Activated CD8-positive, alpha-beta memory T cell treated with anti-CD3 and anti-CD28 coated beads for 24 hours (primary cell): ENCODE results near the gene NPRL2.

ENCODE experiments used
- DNase-seq: peaks from one replicate; pipeline ENCODE4 v3.0.0-alpha.2; 2020

Gene NPRL2

DNA sequence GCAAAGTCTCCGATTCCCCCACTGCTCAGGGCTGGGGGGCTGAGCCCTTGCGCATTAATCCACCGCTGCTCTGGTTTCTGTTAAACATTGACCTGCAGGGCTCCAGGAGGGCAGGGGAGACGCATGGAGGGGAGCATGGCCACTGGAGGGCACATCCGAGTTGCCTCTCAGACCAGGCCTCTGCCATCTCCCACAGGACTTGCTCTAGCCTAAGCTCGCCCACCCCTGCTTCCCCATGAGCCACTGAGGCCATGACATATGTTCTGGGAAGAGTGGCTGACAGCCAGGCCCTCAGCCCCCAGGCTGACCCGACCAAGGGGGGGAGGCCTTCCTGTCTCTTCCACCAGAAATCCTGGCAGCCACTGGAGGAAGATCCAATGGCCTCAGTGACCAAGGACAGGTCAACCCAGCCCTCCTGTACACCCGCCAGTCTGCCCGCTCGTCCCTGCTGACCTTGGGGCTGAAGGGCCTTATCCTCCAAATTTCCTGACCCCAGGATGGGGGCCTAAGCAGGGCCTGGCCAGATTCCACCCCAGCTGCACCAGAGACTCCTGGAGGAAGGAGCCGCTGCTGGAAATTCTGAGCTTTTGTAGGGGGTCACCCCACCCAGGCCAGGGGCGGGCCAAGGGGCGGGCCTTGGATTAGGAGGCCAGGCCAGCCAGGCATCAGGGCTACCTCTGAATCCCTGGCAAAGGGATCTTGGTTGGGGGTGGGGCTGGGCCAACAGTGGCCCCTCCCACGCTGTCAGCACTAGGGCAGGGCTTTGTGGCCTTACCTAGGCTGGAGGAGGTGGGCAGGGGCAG lies 47.4 kb downstream of the NPRL2 start, which contains the start of gene HYAL1:
HYAL1 (minus strand) TSS at position 562 of the 803 bp plus-strand sequence. CDS start 618 bp downstream, outside the sequence.
- DNase-seq: no peak

- DNase-seq: no peak
Observed at GRCh38 chr3:50302095-50303012, 48.2 kb downstream of the NPRL2 start.

- DNase-seq: no peak
Observed at GRCh38 chr3:50300681-50301254, 49.8 kb downstream of the NPRL2 start.

GRCh38 chr3:50299929-50300680 lies 50.5 kb downstream of the NPRL2 start:
- DNase-seq: no peak

DNA sequence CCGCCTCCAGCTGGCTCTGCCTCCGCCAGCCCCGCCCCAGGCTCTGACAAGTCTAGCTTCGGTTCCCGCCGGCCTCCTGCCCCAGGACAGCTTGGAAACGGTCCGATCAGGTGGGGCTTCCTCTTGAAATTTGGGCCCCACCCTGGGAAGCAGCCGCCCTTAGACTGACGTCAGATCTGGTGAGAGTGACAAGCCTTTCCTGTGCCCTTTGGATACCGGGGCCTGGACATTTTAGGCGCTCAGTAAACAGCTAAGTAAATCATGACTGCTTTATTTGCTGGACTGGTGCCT lies 51.0 kb downstream of the NPRL2 start:
- DNase-seq: no peak

GRCh38 chr3:50298836-50299637 lies 51.5 kb downstream of the NPRL2 start, which contains the start of the genes HYAL3 and NAA80:
HYAL3 (minus strand) TSS chr3:50299405; CDS start chr3:50295602, 3,803 bp downstream.
NAA80 (minus strand) TSS chr3:50299405; CDS start chr3:50297463, 1,942 bp downstream.
- DNase-seq: peak; percentile 99

DNA sequence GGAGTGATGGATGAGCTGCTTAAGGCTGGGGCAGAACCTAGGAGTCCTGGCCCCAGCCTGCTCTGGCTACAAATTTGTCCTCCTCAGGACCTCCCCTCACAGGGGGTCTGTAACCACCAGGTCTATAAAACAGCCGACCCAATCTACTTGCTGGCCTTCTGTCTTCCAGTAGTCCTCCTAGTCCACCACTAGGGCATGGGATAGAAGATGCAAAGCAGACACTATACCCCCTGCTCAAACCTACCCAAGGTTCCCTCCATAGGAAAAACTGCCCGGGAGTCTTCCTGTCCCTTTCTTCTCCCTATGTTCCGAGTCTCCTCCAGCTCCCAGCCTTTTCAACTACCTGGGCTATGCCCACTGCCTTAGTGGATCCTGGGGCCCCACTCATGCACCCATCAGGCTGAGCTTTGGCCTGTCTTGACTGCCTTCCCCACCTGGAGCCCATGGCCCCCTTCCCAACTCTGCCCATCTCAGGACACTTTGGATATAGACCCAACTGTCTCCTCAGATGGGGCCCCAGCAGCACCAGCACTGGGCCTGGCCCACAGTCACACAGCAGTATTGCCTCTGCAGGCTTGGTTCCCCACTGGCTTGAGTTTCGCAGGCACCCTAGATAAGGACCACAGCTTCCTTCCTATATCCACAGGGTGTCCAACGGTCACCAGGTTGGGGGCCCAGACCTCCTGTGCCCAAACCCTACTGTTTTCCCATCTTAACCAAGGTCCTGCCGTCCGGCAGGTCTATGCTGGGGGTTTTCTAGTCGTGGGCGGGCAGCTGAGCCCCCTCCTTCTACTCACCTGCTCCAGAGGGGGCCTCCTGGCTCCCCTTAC lies 52.5 kb downstream of the NPRL2 start:
- DNase-seq: no peak

DNA sequence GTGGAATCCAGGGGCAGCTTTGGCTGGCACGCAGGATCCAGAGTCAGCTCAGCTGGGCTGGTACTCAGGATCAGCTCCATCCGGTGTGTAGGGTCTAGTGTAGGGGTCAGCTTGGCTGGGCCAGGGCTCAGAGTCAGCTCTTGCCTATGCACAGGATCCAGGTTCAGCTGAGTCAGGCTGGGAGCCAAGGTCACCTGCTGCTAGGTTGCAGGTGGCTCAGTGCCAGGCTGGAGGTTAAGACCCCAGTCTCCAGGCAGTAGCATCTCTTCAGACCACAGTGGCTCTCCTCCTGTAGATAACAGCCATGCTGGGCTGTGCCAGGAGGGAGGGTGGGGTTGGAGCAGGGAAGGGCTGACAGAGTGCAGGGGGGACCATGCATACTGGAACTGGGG lies 53.2 kb downstream of the NPRL2 start:
- DNase-seq: no peak
